Epidermal melanocyte (primary cell): ENCODE data around the gene ZNF17.

Experiments used
- DNase-seq: peaks from one replicate; pipeline ENCODE4 v3.0.0; 2011; ENCODE audit warnings: low spot score; ENCODE audit not compliant: insufficient read length

ZNF17 gene

DNA sequence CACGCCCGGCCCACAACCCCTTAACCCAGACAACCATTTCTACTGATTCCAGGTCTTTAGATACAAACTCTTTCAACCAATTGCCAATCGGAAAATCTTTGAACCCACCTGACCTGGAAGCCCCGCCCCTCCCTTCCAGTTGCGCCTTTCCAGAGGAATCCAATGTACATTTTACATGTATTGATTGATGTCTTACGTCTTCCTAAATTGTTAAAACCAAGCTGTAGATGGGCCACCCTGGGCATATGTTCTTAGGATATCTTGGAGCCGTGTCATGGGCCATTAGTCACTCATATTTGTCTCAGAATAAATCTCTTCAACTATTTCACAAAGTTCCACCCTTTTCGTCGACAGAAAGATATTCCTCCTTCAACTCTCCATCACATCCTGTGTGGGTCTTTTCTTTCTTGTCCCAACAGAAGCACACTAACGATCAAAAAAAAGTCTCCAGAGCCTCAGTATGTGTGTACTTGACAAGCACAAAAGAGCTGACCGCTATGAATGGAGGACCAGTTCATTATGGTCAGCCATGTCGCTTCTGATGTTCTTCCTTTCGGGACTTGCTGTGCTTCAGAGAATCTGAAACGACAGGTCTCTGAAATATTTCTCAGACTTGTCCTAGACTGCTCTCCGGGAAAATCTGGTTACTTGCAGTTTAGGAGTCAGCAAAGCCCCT lies 23.6 kb downstream of the ZNF17 start:
- DNase-seq = no peak

GRCh38 chr19:57435062-57435978 lies 24.4 kb downstream of the ZNF17 start, which contains the start of gene ZNF749:
ZNF749 (plus strand) TSS chr19:57435325; CDS start chr19:57435579, 254 bp downstream.
- DNase-seq = peak; percentile 96

- no peak for DNase-seq
Measured at GRCh38 chr19:57436417-57436816, 25.5 kb downstream of the ZNF17 start.

GRCh38 chr19:57437931-57438330 lies 27.0 kb downstream of the ZNF17 start:
- DNase-seq = no peak

DNA sequence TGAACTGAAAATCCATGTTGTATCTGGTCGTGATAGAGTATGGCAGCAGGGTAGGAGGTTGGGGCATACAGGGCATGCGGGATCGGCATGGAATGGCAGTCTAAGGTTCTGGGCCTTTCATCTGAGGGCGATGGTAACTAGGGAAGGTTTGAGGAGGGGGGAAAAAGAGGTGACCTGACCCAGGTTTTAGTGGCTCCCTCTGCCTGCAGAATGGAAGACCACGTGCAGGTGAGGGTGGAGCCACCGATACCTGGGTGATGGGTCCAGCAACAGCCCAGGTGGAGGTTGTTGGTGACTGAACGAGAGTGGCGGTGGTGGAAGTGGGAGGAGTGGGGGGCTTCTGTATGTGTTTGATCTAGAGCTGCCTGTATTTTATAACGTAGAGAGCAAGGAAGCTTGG lies 28.0 kb downstream of the ZNF17 start:
- no peak for DNase-seq

GRCh38 chr19:57441979-57442752 lies 31.2 kb downstream of the ZNF17 start:
- no peak for DNase-seq

DNA sequence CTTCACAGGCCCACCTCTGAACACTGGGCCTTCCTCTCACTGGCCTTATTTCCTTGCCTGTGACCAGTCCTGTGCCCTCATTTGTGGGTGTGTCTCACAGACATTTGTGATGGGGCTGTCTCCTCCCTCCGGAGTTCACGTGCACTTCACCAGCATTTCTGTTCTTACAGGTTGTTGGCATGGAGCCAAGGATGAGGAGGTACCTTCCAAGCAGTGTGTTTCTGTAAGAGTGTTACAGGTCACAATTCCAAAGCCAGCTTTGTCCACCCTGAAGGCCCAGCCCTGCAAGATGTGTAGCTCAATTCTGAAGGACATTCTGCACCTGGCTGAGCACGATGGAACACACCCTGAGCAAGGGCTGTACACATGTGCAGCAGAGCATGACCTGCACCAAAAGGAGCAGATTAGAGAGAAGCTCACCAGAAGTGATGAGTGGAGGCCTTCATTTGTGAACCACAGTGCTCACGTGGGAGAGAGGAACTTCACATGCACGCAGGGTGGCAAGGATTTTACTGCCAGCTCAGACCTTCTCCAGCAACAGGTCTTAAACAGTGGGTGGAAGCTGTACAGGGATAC lies 32.2 kb downstream of the ZNF17 start:
- no peak for DNase-seq

- no peak for DNase-seq
Measured at GRCh38 chr19:57452307-57452706, 41.3 kb downstream of the ZNF17 start.

DNA sequence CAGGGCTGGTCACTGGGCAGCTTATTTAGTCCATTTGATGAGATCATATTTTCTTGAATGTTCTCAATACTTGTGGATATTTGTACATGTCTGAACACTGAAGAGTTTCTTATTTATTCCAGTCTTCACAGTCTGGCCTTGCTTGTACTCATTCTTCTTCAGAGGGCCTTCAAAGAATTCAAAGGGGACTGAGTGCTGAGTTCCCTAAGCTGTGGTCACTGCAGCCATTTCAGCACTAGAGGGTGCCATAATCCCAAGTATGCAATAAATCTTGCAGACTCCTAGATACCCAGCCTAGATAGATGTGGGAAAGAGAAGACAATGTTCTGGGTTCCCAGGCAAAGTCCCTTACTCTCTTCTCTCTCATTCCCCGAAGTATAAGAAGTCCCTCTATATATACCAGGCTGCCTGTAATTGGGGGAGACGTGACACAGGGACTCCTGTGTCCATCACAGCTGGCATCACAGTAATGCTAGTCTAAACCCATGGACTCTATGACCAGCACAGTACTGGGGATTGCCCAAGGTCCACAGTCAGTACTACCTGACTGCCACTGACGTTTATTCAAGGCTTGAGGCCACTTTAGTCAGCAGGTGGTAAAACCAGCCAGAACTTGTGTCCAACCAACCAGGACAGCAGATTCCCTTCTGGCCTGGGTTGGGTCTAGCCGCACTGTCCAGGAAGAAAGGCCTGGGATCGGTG lies 54.9 kb downstream of the ZNF17 start:
- no peak for DNase-seq

DNA sequence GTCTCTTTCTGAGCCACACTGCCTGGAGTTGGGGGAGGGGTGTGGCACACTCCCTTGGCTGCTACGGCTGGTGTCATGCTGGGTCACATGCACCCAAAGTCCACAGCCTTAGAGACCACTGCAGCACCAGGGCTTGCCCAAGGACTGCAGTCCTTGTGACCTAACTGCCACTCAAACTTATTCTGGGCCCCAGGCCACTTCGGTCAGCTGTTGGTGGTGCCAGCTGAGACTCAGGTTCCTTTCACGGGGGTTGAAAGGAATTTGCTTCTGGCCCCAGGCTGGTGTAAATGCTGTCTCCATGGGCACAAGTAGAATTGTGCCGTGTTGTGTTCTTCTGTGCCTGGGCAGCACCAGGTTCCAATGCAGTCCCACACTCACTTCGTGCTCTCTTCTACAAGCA lies 55.5 kb downstream of the ZNF17 start:
- DNase-seq = no peak
